LNCaP clone FGC (cell line): ENCODE measurements around the gene ITIH5.
A peak's percentile ranks its signal among the peaks of the same experiment; 100 is the strongest.

Experiments
- DNase-seq: peaks from one replicate; pipeline ENCODE4 v3.0.0-alpha.2; 2011; ENCODE audit warnings: low read depth
- H3K4me3 ChIP-seq: 2 replicates; pipeline ENCODE4 v1.5.1; 2011; ENCODE audit warnings: mild to moderate bottlenecking, low read depth, low read length, control low read depth
- TF ChIP-seq, protein P1 (sequence below): IDR thresholded peaks from 2 replicates; pipeline ENCODE4 v1.5.1; 2012; ENCODE audit warnings: mild to moderate bottlenecking; ENCODE audit not compliant: control insufficient read depth, insufficient read depth; ENCODE audit errors: extremely low read depth

ITIH5 gene

DNA sequence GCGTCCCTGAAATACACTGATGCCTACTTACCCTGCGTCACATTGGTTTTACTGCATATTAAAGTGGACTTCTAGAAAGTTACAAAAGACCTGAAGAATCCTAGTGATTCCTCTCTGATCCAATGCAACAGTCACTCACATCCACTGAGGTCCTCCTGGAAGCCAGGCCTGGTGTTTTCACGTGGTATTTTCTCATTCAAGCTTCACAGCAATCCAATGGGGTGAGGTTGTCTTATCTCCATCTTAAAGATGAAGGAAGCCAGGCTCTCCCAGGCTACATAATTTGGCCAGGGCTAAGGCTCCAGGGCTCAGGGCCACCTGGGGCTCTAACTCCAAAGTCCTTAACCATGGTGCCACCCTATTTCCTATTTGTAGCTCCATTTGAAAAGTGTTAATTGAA lies 129.6 kb downstream of the ITIH5 start:
- no peak overlapping the region for H3K4me3 ChIP-seq
- DNase-seq = no peak
- TF ChIP-seq, protein P1, sequence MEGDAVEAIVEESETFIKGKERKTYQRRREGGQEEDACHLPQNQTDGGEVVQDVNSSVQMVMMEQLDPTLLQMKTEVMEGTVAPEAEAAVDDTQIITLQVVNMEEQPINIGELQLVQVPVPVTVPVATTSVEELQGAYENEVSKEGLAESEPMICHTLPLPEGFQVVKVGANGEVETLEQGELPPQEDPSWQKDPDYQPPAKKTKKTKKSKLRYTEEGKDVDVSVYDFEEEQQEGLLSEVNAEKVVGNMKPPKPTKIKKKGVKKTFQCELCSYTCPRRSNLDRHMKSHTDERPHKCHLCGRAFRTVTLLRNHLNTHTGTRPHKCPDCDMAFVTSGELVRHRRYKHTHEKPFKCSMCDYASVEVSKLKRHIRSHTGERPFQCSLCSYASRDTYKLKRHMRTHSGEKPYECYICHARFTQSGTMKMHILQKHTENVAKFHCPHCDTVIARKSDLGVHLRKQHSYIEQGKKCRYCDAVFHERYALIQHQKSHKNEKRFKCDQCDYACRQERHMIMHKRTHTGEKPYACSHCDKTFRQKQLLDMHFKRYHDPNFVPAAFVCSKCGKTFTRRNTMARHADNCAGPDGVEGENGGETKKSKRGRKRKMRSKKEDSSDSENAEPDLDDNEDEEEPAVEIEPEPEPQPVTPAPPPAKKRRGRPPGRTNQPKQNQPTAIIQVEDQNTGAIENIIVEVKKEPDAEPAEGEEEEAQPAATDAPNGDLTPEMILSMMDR = no peak

- no peak overlapping the region for H3K4me3 ChIP-seq
- TF ChIP-seq, protein P1 = no peak
- DNase-seq = no peak
These were observed 132.3 kb downstream of the ITIH5 start for GRCh38 chr10:7534480-7534852.

DNA sequence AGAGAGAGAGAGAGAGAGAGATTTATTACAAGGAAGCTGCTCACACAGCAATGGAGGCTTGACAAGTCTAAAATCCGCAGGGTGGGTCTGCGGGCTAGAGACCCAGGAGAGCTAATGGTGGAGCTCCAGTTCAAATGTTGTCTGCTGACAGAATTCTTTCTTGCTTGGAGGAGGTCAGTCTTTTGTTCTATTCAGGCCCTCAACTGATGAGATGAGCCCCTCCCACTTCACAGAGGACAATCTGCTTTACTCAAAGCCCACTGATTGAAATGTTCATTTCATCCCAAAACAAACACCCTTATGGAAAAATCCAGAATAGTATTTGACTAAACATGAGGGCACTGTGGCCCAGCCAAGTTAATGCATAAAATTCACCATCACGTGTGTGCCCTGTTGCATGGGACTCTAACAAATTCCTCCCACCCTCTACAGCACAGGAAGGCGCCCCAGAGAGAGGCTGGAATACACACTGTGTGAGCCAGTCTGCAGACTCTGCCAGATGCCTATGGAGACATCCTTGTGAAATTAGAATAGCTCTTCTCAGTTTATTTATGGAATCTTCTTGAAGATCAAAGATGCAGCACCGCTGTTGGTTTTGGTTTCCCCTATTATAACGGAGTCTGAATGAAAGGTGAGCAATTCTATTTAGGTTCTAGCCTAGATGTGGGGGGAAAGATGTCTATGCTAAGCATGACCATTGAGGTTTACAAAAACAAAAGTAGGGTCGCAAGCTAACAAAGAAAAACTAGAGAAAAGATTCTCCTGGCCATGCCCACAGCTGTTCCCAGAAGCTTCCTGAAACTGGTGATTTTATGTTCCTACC lies 132.9 kb downstream of the ITIH5 start:
- DNase-seq = no peak
- TF ChIP-seq, protein P1 = no peak
- no peak overlapping the region for H3K4me3 ChIP-seq

DNA sequence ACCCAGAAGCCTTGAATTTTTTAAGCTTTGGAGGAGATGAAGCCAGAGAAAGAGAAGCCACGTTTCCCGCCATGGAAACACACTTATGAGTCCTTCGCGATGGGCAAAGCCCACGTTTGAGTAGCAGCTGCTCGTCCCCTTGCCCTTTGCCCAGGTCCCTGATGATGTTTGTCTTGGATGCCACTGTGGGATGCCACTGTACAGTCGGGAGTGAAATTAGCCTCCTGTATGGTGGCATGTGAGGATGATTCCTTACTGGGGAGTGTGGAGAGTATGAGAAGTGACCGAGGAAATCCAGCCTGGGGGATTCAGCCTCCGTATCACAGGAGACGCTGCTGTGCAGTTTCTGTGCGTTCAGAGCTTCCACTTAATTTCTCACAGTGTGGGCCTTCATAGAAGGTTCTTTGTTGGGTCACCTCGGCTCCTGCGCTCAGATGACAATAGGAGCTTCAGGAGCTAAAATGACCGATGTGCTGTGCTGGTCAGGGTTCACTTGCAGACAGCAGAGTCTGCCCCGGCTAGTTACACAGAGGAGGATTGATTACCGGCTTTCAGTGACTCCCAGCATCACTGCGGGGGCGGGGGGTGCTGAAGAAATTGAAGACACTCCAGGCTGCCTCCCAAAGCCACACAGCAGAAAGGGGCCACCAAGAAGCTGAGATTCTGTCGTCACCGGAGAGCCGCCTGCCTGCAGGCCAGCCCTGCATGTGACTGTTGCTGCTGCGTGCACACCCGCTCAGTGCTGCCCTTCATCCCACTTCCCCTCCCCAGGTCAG lies 133.9 kb downstream of the ITIH5 start:
- DNase-seq = no peak
- H3K4me3 ChIP-seq = no peak overlapping the region
- TF ChIP-seq, protein P1 = no peak

- no peak overlapping the region for H3K4me3 ChIP-seq
- DNase-seq = peak; percentile 33
- TF ChIP-seq, protein P1 = peak; percentile 87
These were observed 137.1 kb downstream of the ITIH5 start for GRCh38 chr10:7529638-7530037.

DNA sequence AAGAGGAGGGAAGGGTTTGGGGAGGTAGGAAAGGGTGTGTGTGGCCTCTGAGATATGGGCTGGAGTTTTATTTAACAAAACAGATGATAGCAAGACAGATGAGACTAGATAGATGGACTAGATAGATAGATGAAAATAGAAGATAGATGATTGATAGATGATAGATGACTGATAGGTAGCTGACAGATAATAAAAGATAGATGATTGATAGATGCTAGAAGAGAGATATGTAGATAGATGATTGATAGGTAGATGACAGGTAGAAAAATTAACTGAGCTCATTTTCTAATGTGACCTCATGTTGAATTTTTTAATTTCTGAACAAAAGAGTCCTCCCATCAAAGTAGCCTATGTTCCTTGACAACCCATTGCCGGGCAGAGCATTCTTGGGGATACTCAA lies 139.3 kb downstream of the ITIH5 start:
- no peak for DNase-seq
- TF ChIP-seq, protein P1 = no peak

More for the DNA sequence above, 139.3 kb downstream of the ITIH5 start:
- H3K4me3 ChIP-seq = no peak overlapping the region
